ENCODE data around the gene SGSM2.

Gene SGSM2

DNA sequence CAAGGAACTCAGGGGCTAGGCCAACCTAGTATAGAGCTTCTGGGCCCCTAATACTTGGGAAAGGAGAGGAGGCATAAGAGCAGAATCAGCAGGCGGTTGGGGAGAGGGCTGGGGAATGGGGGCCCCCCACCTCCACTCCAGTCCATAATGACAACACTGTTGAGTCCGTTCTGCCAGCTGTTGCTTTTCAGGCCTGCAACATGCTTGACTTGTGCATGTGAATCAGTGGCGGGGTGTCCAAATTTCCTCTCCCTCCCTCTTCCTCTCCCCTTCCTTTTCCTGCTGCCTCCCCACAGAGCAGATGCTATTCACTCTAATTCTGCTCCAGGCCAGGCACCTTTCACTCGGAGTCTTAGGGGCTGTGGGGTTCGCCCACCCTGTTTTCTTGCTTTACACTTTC lies 31.7 kb downstream of the SGSM2 start:
- DNase-seq: no peak

DNA sequence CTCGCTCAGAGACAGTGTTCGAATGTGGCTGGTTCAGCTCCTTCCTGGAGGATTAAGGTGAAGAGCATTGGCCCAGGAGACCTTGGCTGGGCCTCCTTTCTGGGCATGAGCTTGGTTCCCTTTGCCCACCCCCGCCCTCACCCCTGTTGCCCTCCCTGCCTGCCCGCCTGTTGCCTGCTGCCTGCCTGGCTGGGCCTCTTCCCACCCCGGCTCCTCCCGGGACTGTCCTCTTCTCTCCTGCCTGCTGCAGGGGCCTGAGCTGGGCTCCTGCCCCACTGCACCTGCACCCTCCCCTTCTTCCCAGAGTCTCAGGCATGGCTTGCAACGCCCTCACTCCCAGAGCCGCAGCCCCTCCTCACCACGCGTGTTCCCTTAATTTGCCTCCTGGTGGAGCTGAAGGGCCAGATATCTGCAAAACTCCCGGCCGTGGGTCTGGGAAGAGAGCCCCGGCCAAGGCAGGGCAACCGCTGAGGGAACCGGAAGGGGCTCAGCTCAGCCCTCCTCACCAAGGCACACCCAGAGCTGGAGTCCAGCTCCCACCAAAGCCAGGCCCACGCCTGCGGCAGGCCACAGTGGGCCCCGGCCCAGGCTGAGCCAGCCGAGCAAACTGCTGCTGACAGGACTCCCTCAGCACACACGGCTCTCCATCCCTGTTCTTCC lies 32.4 kb downstream of the SGSM2 start:
- no peak for DNase-seq

DNA sequence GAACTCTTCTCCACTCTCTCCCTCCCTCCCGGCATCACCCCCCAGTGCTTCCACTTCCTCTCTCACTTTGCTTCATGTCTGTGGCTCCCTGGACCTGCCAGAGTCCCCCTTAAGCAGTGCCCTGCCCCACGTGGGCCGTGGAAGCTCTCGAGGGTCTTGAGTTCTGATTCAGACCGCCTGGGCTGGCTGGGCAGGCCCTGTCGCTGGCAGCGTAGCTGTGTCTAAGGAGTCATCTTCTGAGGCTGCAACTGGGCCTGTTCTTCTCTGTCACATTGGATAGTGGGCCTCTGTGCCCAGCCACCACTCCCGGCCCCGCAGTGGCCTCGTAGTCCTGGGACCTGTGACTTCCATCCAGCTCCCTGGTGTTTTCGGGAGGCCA lies 32.9 kb downstream of the SGSM2 start:
- no peak for DNase-seq

DNA sequence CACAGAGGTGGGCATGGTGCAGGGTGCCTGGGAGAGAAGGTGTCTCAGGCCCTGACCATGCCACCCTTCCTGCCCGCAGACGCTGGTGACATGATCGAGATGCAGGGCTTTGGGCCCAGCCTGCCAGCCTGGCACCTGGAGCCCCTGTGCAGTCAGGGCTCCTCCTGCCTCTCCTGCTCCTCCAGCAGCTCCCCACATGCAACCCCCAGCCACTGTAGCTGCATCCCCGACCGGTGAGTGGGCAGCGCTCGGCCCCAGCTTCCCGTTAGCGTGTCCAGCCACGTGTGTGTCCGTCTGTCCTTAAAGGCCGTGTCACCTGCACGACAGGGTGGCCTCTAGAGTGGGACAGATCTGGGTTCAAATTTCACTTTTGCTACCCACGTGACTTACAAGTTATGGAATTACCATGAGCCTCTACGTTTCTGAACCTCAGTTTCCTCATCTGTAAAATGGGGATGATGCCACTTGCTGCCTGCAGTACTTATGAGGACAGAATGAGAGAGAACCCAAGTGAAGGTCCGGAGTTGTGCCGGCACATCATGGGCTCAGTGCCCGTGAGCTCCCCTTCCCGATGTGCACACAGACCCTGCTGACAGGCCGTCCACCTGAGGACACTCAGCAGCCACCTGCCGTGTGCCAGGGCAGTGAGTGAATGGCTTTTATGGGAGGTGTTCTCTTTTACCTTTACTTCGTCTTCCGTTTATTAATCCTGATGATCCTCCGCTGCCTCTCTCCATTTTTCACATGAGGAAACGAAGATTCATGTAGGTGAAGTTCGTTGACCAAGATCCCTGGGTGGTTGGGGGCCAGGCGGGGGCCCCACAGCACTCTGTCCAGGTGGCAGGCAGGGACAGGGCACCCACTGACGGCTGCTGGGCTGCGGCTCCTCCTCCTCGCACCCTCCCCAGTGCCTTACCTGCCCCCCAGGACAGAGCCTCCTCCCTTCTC lies 34.2 kb downstream of the SGSM2 start:
- DNase-seq: no peak

DNA sequence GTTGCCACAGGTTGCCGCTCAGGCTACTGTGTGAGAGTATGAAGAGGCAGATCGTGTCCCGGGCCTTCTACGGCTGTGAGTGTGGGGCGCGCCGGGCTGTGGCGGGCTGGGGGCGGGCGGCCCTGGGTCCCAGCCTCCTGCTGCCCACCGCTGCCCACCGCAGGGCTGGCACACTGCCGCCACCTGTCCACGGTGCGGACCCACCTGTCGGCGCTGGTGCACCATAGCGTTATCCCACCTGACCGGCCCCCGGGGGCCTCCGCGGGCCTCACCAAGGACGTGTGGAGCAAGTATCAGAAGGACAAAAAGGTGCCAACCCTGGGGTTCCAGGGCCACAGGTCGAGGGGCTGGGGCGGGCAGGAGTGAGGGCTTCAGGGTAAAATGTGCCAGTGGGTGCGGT lies 34.9 kb downstream of the SGSM2 start:
- no peak for DNase-seq

DNA sequence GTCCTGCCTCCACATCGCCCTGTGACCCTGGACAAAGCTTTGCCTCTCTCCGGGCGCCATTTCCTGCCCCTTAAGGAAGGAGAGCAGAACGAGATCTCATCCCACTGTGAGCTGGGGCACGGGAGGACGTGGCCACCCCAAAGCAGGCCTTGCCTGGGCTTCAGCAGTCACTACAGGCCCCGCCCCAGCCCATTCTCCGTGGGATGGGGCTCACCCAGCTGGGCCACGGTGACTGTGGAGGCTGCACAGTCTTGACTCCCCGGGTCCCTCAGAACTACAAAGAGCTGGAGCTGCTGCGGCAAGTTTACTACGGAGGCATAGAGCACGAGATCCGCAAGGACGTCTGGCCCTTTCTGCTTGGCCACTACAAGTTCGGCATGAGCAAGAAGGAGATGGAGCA lies 35.4 kb downstream of the SGSM2 start:
- DNase-seq: no peak

DNA sequence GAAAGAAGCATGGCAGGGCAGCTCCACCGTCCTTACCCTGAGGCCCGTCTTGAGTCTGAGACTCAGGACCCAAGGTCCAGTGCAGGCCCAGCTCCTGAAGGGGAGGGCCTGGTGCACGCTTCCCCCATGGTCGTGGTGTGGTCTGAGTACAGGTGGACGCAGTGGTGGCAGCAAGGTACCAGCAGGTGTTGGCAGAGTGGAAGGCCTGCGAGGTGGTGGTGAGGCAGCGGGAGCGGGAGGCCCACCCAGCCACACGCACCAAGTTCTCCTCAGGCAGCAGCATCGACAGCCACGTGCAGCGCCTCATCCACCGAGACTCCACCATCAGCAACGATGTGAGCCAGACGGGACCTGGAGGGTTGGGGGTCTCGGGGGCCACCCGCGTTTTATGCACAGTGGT lies 35.9 kb downstream of the SGSM2 start:
- DNase-seq: no peak

DNA sequence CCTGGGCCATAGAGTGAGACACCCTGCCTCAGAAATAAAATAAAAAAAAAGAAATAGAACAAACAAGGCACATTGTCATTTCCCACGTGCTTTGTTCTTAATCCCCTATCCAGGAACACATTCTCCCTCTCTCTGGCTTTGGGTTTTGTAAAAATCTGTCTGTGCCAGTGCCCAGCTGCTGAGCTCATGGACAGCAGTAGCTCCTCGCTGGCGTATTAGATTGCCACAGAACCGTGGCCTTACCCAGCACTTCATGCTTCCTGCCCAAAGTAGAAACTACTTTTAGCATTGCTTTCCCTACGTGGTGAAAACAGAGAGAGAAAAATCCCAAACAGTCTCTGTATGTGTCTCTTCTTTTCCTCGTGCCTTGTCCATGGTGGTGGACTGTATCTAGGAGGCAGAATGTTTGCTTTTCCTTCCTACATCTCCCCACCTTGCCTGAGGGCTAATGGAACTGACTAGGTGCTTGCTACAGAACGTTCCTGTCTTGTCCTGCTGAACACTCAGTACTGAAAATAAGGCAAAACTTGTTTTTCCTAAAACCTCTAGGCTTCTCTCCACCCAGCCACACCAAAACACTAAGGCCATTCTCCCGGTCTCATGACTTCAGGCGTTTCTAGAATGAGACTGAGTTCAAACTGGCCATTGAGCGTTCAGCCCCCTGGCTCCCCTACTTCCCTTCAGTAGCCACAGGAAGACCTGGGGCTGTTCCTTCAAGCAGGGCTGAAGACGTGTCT lies 37.4 kb downstream of the SGSM2 start:
- no peak for DNase-seq

DNA sequence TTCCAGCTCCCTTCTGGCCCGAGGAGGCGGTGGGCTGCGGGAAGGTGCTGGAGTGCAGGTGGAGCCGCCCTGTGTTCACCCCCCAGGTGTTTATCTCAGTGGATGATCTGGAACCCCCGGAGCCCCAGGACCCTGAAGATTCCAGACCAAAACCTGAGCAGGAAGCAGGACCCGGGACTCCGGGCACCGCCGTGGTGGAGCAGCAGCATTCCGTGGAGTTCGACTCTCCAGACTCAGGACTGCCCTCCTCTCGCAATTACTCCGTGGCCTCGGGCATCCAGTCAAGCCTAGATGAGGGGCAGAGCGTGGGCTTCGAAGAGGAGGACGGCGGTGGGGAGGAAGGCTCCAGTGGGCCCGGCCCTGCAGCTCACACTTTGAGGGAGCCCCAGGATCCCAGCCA lies 38.1 kb downstream of the SGSM2 start:
- no peak for DNase-seq

DNA sequence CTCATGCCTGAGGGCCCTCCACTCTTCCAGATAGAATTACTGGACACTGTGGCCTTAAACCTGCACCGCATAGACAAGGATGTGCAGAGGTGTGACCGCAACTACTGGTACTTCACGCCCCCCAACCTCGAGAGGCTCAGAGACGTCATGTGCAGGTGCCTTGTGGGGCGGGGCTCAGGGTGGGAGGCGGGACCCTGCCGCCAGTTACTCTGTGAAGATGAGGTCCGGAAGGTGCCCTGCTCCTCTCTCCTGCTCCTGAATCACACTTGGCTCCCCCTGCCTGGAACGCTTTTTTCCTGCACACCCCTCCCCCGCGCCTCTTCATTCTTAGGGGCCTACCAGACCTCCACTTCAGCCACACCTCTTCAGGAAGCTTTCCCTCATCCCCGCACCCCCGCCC lies 38.8 kb downstream of the SGSM2 start:
- DNase-seq: no peak

DNA sequence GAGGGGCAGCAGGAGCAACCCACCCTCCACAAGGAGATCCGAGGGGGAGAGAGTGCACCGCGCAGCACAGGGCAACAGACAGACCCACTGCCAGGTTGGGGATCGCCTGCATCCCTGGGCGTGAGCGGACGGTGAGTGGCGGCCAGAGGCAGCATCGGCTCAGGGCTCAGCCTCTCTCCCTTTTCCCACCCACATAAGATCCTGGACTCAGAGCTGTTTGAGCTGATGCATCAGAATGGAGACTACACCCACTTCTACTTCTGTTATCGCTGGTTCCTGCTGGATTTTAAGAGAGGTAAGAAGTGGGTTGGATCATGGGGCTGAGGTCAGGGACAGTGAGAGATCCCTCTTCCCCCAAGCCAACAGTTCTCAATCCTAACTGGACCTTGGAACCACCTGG lies 40.4 kb downstream of the SGSM2 start:
- DNase-seq: no peak

DNA sequence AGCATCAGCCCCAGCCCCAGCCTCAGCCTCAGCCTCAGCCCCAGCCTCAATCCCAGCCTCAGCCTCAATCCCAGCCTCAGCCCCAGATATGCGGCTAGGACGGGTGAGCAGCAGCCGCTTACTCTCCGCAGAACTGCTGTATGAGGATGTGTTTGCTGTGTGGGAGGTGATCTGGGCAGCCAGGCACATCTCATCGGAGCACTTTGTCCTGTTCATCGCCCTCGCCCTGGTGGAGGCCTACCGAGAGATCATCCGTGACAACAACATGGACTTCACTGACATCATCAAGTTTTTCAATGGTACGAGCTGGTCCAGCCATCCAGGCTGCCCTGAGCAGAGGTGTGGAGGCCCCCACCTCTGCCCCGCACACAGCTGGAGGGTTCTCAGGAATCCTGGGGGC lies 41.6 kb downstream of the SGSM2 start:
- DNase-seq: no peak

DNA sequence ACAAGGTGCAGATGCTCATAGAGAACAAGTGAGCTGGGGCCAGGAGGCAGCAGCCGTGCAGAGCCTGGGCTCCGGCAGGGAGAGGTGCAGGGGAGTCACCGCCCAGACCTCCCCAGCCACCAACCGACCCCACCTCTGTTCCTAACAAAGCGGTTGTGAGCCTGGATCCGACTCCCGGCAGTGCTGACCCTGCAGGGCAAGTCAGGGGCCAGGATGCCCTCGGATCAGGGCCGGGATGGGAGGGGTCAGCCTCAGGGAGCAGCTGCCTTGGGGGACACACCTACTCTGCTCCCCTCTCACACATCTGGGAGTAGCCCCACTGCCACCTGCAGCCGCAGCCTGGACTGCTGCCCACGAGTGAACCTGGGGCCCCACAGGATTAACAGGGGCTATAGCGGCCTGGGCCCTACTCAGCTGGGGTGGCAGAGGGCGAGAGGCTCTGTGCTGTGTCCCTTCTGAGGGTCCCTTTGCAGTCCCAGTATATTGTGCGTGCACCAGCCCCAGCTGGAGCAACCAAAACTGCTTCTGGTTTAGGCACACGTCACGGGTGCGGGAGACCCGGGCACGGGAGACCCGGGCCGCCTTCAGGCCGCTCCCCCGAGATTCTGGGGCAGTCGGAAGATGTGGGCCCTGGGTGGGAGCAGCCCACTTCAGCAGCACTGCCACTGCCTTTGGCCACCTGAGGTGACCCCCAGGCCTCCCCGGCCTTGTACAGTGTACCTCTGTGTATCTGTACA lies 42.4 kb downstream of the SGSM2 start:
- no peak for DNase-seq

DNA sequence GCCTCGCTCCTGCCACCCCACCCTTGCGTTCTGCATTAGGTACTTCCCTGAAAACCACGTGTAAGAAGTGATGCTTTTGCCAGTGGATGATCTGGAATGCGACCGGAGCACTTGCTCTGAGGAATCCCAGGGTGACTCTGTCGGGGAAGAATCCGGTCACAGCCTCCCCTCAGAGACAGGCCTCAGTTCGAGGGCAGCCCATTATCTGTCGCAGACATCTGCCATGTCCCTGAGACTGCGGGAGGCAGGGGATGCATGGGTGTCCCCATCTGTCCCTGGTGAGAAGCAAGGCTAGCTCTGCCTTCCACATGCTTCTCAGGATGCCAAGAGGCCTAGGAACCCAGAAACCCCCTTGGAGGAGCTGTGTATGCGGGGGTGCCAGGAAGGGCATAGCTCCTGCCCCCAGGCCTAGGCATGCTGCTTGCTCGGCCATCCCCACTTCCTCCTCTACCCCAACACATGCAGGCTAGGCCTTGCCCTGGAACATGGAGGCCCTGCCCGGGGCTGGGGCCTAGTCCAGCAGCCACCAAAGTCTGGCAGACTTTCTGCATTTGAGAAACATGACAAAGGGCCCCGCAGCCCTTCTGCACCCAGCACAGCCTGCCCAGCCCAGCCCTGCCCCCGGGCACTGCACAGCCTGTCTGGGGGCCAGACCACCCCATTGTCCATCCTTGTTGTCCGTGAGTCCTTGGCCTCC lies 43.1 kb downstream of the SGSM2 start:
- DNase-seq: no peak

DNA sequence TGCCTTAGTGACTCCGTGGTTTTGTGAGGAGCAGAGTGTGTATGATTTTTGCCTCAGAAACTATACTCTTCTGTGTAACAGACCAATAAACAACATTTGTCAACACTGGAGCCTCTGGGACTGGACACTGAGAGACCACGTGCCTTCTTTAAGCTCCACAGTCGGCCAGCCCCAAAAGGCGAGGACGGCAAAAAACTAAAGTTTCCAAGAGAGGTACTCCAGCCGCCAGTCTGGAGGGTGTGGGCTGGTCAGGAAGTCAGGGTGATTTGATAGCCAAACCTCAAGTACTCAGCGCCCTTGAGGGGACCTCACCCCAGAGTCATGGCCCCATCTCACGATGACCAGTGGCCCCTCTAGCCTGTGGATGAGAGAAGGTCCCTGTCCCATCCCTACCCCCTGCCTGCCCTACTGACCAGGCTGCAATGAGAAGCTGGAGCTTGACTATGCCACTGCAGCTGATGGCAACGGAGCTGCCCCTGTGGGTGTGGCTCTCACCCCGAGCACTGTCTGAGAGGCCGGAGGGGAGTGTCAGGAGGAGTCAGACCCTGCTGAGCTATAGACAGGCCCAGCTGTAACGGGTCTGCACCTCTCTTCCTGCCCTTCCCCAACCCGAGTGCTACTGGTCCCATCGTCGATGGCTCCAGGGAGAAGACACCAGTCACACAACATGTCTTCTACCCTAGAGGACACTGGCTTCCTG lies 43.8 kb downstream of the SGSM2 start:
- no peak for DNase-seq

DNA sequence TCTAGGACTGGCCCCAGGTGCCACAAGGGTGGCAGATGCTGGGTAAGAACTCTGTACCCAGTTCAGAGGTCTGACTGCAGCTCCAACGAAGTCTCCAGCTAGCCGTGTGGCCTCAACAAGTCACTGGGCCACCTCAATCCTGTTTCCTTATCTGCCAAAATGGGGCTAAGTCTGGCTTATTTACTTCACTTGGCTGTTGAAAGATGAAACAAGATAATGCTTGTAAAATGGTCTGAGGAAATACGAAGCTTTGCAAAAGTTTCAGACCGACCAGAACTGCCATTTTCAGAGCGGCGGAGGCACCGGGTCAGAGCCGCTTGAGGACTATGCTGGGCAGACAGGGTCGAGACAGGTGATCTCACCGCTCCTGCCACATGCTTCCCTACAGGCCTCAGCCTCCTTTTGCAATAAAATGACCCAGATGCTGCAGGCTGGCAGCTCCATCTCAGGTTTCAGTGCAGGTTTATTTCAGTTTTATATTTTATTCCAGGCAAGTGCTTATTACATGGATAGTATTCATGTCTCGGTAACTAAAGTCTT lies 46.4 kb downstream of the SGSM2 start:
- DNase-seq: no peak

DNA sequence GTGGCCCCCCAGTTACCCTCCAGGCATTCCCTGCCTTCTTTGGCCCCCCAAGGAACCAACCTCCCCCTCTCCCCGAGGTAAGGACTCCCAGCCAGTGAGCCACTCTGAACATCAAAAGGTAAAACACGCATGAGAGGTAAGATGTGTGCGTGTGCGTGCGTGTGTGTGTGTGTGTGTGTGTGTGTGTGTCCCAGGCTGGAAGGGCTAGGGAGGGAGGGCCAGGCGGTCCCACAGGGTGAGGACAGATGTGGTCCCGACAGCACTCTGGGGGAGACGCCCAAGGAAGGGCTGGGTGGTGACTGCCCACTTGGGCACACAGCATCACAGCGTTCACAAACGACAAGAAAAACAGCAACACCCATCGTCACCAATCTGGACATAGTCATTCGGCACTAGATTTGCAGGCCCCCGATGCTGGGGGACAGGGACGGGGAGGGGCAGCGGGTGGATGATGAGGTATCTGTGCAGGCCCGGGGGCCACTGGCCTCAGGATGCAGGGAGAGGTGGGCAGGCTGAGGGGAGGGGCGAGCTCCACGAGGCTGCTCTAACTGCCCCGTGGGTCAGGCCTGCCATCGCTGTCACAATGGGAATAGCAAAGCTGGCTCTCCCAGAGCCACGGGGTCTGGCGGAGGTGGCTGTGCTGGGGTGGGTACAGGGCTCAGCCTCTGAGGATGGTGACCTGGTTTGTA lies 47.3 kb downstream of the SGSM2 start:
- no peak for DNase-seq

DNA sequence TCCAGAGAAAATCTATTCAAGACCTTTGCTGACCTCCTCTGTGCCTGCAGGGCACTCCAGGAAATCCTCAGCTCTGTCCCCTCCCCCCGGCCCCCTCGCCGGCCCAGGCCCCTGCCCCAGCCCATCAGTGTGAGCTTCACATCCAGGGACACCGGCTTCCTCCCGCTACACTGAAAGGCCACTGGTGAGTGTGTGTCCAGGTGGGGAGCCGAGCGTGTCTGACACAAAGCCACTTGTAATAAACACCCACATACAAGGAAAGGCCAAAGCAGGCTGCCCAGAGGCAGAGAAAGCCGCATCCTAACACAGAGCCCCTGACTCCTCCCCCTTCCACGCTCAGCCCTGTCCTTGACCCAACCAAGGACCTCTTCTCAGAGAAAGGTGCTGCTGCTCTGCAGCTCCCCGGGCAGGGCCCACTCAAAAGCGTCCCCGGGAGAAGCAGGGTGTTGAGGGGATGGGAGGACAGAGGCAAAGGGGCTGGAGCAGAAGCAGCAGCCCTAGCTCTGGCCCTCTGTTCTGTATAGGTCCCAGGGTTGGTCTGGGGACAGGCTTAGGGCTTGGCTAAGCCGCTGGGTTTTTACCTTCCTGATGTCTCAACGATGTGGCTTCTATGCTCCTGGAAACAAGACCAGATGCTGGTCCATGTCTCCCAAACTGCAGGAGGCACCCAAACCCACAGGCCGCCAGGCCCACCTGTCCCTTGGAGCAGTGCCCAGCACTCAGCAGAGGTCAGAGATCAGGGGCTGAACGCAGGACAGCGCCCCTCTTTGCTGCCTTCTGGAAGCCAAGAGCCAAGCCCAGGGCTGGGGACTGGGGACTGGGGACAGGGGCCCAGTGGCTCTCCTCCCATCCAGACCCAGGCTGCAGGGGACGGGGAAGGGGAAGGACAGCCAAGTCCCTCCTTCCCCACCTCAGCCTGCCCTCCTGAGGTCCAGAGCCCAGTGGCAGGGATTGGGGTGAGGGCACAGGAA lies 48.2 kb downstream of the SGSM2 start:
- no peak for DNase-seq

DNA sequence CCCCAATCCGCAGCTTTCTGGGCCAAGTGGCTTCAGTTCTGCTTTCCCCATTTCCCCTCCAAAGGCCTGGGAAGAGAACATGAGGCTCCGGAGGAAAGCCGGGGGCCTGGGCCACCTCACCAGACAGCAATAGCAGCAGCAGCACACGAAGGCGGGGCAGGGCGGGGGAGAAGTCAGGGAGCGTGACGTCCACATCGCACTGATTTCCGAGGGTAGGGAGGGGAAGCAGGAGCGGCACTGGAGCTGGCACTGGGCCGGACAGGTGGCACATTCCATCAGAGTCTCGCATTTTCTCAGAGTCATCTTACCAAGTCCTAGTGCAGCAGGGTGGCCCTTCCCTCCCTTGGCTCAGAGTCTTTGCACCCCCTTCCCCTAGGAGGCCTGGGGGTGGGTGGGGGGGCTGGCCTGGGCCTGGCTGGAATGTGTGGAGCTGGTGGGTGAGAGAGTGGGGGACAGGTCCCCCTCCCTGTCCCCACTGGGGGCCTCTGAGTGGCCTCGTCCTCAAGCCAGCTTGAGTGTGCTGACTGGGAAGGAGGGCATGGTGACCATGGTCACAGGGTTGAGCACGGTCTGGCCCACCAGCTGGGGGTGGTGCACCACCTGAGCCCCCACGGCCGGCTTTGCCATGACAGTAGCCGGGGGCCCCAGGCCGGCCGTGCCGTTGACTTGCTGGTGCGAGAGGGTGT lies 49.2 kb downstream of the SGSM2 start:
- DNase-seq: peak; percentile 60
